Measurements from ENCODE around the gene OPTC. TPM values are rescaled to one million over a fixed set of nuclear protein-coding genes. Genes with fewer than 3 reads are reported as not detected.

Gene OPTC
- polyA plus RNA-seq, 1 experiment: not detected

- no peaks in the 10 kb centered on the region for H3K9me3 ChIP-seq (ENCODE audit: control insufficient read depth, insufficient read depth, low read length)
- no peak for DNase-seq (ENCODE audit: low read depth, low spot score)
- ChIA-PET POLR2A (no interaction called here), CTCF (interaction anchor here (0.6 kb wide), 1 partner anchor 16 kb away, joined by 3 read pairs; no protein-coding TSS in a partner anchor)
- no peak overlapping the region for H3K4me3 ChIP-seq (ENCODE audit: low read depth, low read length)
- no peak overlapping the region for H3K27ac ChIP-seq (ENCODE audit: low read depth, low read length)
- no peak for TF ChIP-seq CTCF (IDR thresholded peaks at IDR 0.05; ENCODE audit: low read depth, low read length)
- H3K27me3 ChIP-seq (ENCODE audit: control insufficient read depth, insufficient read depth, low read length): no peaks in the 10 kb centered on the region
Measured at GRCh38 chr1:203522237-203522636, 28.3 kb downstream of the OPTC start.

- Histone ChIP-seq H3K9me3 (ENCODE audit: control insufficient read depth, insufficient read depth, low read length) (no peaks in the 10 kb centered on the region), H3K27me3 (ENCODE audit: control insufficient read depth, insufficient read depth, low read length) (no peaks in the 10 kb centered on the region), H3K4me3 (ENCODE audit: low read depth, low read length) (no peak overlapping the region), H3K27ac (ENCODE audit: low read depth, low read length) (no peak overlapping the region)
- DNase-seq (ENCODE audit: low read depth, low spot score): no peak
- POLR2A ChIA-PET: no interaction called here
- no peak for TF ChIP-seq CTCF (IDR thresholded peaks at IDR 0.05; ENCODE audit: low read depth, low read length)
- CTCF ChIA-PET: no interaction called here
Measured at GRCh38 chr1:203523667-203524066, 29.7 kb downstream of the OPTC start.

- Histone ChIP-seq H3K27me3 (ENCODE audit: control insufficient read depth, insufficient read depth, low read length) (no peaks in the 10 kb centered on the region), H3K27ac (ENCODE audit: low read depth, low read length) (no peak overlapping the region), H3K9me3 (ENCODE audit: control insufficient read depth, insufficient read depth, low read length) (no peaks in the 10 kb centered on the region), H3K4me3 (ENCODE audit: low read depth, low read length) (no peak overlapping the region)
- no peak for DNase-seq (ENCODE audit: low read depth, low spot score)
- CTCF ChIA-PET: interaction anchor here (0.6 kb wide), 1 partner anchor 101 kb away, joined by 4 read pairs; no protein-coding TSS in a partner anchor
- POLR2A ChIA-PET: interaction anchor here (0.6 kb wide), 1 partner anchor 147 kb away, joined by 8 read pairs; no protein-coding TSS in a partner anchor
- no peak for TF ChIP-seq CTCF (IDR thresholded peaks at IDR 0.05; ENCODE audit: low read depth, low read length)
Measured at GRCh38 chr1:203524152-203524551, 30.2 kb downstream of the OPTC start.

GRCh38 chr1:203524824-203525223 lies 30.9 kb downstream of the OPTC start:
- POLR2A ChIA-PET: no interaction called here
- H3K4me3 ChIP-seq (ENCODE audit: low read depth, low read length): no peak overlapping the region
- H3K27ac ChIP-seq (ENCODE audit: low read depth, low read length): no peak overlapping the region
- no peaks in the 10 kb centered on the region for H3K9me3 ChIP-seq (ENCODE audit: control insufficient read depth, insufficient read depth, low read length)
- CTCF ChIA-PET: interaction anchor here (0.6 kb wide), 1 partner anchor 101 kb away, joined by 4 read pairs; no protein-coding TSS in a partner anchor
- no peak for TF ChIP-seq CTCF (IDR thresholded peaks at IDR 0.05; ENCODE audit: low read depth, low read length)
- no peaks in the 10 kb centered on the region for H3K27me3 ChIP-seq (ENCODE audit: control insufficient read depth, insufficient read depth, low read length)
- no peak for DNase-seq (ENCODE audit: low read depth, low spot score)

GRCh38 chr1:203525685-203526084 lies 31.7 kb downstream of the OPTC start:
- ChIA-PET CTCF (no interaction called here), POLR2A (interaction anchor here (0.6 kb wide), 1 partner anchor 14 kb away, joined by 10 read pairs; no protein-coding TSS in a partner anchor)
- DNase-seq (ENCODE audit: low read depth, low spot score): no peak
- Histone ChIP-seq H3K4me3 (ENCODE audit: low read depth, low read length) (no peak overlapping the region), H3K27me3 (ENCODE audit: control insufficient read depth, insufficient read depth, low read length) (no peaks in the 10 kb centered on the region), H3K27ac (ENCODE audit: low read depth, low read length) (no peak overlapping the region), H3K9me3 (ENCODE audit: control insufficient read depth, insufficient read depth, low read length) (no peaks in the 10 kb centered on the region)
- TF ChIP-seq CTCF (IDR thresholded peaks at IDR 0.05; ENCODE audit: low read depth, low read length): no peak

Data from AG04450 (cell line).